HG03378 (cell line): ENCODE results near the gene STK17A.
A peak's percentile ranks its signal among the peaks of the same experiment; 100 is the strongest.

Experiments
- ATAC-seq: cut with Tn5 transposase; IDR thresholded peaks from one replicate; pipeline ENCODE4 v1.9.1; 2021; ENCODE audit warnings: mild to moderate bottlenecking, moderate library complexity; ENCODE audit not compliant: unreplicated experiment

STK17A gene

DNA sequence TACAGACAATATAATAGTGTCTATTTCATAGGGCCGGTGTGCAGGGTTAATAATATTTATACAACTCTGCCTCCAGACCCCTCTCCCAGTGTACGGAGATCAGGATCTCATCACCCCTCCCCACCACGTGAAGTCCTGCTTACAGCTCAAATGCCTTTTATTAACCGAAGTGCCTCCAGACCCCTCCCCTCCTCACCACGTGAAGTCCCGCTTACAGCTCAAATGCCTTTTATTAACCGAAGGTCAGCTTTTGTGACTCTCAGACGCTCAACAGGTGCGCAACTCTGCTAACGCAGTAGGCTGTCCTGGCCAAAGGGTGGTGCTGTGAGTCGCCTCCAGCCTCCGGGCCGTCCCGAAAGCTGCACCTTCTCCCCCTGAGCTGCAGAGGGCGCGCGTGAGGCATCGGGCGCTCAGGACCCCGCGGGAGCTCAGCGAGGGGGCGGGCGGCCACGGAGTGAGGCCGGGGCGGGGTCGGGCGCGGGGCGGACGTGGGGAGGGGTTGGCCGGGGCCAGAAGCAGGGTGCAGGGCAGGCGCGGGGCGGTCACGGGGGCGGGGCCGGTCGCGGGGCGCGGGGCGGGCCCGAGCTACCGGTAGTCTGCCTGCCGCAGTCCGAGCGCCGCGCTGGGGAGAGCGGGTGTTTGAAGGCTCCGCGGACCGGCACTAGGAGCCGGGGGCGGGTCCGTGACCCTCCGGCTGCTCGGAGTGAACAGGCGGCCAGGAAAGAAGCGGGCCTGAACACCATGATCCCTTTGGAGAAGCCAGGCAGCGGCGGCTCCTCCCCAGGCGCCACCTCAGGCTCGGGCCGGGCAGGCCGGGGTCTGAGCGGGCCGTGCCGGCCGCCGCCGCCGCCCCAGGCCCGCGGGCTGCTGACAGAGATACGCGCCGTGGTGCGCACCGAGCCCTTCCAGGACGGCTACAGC, at the start of gene STK17A:
TSS of gene STK17A (plus strand) at position 606 of the 921 bp plus-strand sequence. CDS start at position 742, 136 bp downstream.
- ATAC-seq = peak; percentile 44

DNA sequence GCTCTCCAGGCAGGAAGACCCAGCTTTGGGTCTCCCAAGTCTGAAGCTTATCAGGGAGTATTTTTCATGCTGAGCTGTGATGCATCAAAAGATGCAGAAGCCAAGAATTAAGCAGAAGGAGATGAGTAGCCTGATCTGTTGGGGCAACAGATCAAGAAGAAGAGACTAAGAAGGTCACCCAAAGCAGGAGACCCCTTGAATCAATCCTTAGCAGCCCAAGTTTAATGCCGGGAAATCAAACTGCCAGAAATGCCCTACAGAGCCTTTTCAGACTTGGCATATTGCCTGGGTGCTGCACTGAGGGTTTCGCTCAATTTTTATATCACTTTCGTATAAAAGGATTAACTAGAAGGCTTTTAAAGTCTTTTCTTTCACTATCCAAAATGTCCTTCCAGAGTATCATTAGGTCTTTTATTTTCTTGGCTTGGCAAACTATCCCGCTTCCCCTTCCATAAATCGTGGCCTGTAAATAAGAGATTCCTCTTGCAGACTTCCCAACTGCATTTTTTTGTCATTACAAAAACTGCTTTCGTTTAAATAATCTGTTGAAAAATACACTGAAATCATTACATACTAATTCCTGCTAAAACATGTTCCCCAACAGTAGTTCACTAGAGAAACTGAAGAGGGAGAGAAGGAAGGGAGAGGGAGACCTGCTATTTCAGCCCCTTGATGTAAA, 49.0 kb upstream of the STK17A start:
- no peak for ATAC-seq

DNA sequence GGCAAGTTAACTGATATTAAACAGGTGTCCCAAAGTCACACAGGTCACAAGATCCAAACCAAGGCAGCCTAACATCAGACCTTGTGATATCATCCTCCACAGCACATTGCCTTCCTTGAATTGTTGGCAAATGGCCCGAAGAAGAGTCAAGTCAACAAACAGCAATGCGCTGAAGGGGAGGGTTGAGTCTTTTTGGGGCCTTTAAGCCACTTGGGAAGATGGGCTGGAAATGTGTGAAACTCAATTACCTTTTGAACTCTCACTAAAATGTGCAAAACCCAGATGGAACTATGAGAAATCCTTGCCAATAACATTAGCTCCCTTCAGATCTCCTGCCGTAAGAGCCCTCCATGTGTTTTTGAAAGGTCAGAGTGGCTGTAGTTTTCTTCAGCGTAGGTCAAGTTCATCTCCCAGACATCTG, 47.9 kb upstream of the STK17A start:
- ATAC-seq = no peak

DNA sequence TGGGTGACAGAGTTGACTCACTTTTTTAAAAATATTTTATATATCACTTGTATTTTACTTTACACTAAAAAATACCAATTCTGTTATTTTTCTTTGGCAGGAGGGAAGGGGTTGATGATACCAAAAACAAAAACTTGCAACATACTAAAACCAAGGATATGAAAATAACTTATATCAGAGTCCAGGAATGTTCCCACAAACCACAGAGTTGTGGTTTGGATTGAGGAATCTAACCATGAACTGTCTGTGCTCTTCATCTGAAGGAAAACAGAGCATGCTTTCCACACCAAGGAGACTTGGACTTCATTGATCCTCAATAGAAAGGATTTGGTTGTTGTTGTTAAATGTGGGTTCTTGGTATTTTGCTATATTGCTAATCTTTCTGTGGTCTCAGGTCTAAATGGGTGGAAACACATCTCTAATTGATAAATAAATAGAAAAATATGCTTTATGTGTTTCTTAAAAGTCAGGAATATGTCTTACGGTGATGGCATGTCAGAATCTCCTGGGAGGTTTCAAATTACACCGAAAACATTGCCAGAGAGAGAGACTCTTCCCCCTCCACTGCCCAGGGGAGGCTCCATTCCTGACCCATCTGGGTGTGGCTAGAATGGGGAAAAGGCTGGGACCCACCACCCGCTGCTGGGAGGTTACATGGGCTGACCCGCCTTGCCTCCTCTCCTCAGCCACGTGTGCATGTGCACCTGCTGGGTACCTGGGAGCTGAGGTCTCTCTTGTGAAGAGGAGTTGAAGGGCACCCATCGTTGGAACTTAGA, 46.9 kb upstream of the STK17A start:
- ATAC-seq = no peak

GRCh38 chr7:43536773-43537172, 46.1 kb upstream of the STK17A start:
- no peak for ATAC-seq

GRCh38 chr7:43537765-43538403, 45.0 kb upstream of the STK17A start:
- no peak for ATAC-seq

DNA sequence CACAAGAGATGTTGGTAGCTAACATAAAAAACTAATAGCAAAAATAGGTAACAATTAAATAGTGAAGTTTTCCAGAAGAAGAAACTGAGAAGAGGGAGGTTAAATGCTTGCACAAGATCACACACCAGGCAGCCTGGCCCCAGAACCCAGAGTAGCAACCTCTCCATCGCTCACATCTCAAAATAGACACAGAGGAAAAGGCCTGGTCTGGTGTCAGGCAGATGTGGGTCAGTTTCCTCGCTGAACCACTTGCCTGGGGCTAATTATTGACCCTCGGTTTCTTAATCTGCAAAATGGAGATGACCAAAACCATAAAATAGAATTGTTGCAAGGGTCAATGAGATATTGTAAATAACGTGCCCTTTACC, 44.5 kb upstream of the STK17A start:
- ATAC-seq = no peak

GRCh38 chr7:43540471-43540870, 42.4 kb upstream of the STK17A start:
- ATAC-seq = no peak

DNA sequence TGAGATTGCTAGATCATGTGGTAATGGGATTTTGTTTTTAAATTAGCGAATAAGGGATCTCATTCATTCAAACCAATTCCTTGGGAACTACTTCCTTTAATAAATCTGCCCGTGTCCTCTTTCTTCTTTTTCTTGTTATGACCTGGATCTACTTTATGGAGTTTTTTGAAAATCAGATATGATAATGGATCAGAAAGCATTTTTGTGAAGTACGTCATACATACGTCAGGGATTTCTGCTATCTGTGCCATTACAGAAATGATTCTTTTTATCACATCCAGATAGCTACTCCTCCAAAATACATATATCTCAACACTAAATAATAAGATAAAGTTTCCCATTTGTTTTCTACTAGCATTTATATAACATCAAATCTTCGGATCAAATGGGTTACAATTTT, 40.2 kb upstream of the STK17A start:
- ATAC-seq = no peak

DNA sequence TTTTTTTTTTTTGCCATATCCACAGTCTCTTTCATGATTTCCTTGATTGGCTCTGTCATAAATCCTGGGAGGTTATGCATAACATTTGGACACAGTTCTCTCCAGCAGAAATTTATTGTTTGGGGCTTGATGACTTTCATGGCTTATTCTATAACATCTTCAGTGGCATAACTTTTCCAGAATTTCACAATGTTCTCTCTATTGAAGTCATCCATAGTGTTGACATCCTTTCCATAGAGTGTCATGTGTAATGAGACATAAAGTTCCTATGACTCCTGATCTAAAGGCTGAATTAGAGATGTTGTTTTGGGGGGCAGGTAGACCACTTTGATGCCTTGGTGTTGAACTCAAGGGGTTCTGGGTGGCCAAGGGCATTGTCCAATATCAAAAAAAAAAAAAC, 36.7 kb upstream of the STK17A start:
- no peak for ATAC-seq

DNA sequence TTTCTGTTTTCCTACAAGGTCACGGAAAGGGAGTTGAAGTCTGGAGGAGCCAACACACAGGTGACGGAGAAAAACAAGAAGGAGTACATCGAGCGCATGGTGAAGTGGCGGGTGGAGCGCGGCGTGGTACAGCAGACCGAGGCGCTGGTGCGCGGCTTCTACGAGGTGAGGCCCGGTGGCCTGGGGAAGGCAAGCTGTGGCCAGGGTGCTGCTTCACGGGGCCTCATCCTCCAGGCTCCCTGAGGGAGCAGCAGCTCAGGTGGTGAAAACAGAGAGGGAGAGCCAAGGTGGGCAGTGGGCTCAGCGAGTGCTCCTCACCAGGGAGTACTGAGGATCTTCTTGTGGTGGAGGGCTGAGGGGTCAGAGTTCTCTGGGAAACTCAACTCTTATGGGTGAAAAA, 32.5 kb upstream of the STK17A start:
- no peak for ATAC-seq

DNA sequence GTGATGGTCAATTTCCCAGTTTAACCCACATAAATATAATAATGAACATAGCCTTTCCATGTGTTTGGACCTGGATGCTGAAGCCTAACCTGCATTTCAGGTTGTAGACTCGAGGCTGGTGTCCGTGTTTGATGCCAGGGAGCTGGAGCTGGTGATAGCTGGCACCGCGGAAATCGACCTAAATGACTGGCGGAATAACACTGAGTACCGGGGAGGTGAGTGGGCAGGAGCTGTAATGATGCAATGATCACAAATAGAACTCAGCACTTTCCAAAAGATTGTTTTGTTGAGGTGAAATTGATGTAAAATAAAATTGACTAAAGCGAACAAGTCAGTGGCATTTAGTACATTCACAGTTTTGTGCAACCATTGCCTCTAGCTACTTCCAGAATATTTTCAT, 30.8 kb upstream of the STK17A start:
- no peak for ATAC-seq

DNA sequence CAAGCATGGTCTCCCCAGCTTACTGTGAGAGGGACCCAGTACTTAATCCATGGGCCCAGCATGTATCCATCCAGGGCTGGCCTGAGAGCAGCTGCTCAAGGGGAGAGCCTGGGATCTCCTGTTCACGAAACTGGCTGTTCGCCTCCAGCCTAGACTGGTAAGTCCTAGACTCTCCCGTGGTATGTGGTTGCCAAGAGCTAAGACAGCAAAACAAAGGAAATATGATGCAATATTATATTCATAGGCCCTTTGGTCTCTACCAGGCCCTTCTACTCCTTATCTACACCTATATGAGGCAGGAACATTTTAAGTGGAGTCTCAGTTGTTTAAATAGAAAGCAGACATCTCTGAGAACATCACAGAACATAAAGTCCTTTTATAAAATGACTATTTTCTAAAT, 28.9 kb upstream of the STK17A start:
- ATAC-seq = no peak

- ATAC-seq = no peak
Observed at GRCh38 chr7:43554423-43554822, 28.5 kb upstream of the STK17A start.

GRCh38 chr7:43557831-43558495, 24.9 kb upstream of the STK17A start:
- no peak for ATAC-seq

DNA sequence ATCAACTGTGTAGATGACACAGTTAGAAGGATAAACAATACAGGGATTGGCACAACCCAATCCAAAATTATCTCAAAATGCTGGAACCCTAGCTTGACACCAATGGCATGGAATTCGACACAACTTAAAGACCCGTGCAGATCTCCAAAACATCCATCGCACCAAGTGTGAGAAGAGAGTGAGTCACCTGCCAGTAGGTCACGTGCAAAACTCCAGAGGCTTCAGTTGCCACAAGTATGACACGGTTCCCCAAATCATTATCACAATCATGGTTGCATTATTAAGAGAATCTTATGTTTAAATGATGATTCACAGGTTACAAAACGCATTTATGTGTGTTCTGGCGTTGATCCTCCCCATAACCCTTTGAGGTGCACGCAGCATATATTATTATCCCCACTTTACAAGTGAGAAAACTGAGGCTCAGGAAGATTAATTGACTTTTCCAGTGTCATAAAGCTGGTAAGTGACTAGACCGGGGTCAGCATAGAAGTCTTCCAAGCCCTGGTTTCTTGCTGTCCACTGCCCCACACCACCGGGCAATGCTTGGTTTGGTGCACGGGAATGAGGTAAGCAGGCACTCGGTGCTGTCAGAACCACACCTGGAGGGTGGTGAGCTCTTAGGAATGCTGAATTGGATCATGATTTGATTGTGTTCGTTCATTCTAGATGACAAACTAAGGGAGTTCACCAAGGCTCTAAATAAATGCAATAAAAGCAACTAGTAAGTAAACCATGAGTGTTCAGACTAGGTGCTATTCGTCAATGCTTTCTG, 23.6 kb upstream of the STK17A start:
- no peak for ATAC-seq

DNA sequence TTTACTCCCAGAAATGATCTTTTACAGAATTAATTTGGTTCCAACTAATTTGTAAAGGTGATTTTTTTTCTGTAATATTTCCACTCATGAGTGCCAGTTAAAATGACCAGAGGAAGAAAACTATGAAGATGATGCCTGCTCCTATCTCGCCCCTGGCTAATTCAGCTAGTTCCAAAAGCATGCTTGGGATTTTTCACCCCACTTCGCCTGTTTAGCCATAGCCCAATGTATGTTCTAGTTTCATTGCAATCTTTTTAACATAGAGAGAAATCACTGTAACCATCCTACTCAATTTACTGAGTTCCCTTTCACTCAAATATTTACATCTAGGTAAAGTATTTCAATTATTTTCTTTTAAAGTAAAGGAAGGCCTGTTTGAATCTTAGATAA, 23.0 kb upstream of the STK17A start:
- ATAC-seq = no peak

- ATAC-seq = no peak
Observed at GRCh38 chr7:43560742-43561330, 22.1 kb upstream of the STK17A start.

- no peak for ATAC-seq
Observed at GRCh38 chr7:43562383-43562782, 20.5 kb upstream of the STK17A start.
